ENCODE measurements around the gene COBL. TPM values are rescaled to one million over a fixed set of nuclear protein-coding genes. Genes with fewer than 3 reads are reported as not detected.

COBL gene
- total and polyA plus RNA-seq, 2 experiments from 2014 or later: not detected

DNA sequence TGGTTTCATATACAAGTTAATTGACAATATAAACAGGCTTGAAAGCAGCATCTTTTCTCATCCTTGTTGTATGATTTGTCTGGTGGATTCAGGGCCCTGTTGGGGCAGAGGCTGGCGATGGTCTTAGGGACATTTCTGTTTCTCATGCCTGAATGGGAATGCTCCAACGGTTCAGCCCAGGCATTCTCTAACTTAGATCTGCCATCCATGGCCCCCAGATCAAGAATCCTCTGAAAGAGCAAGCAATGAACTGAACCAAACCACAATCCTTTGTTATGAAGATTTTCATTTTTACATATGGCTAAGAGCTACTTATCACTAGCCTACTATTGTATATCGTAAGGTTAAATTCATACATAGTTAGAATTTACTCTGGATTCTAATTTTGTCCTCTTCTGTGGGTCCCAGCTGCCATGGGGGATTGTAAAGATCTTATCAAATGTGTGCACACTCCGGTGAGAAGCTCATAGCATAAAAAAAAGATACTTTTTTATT, 163.9 kb downstream of the COBL start:
- in situ Hi-C loops (cut with MboI): loop anchor here (25.0 kb wide), 1 partner anchor 1015 kb away; no protein-coding TSS in a partner anchor
- DNase-seq: no peak
- Histone ChIP-seq H3F3A (ENCODE audit: insufficient read depth) (no peaks in the 10 kb centered on the region), H3K9me2 (ENCODE audit: insufficient read depth) (no peaks in the 10 kb centered on the region), H4K20me1 (ENCODE audit: insufficient read depth) (no peaks in the 10 kb centered on the region), H3K4me1 (ENCODE audit: insufficient read depth) (no peaks in the 10 kb centered on the region), H3K4me3 (no peak overlapping the region), H3K9me3 (ENCODE audit: low read depth) (no peaks in the 10 kb centered on the region), H3K4me2 (ENCODE audit: unreplicated experiment) (no peak overlapping the region), H3K27ac (no peak overlapping the region), H3K36me3 (ENCODE audit: low read depth) (no peaks in the 10 kb centered on the region), H3K9ac (no peak overlapping the region), H3K79me2 (ENCODE audit: insufficient read depth) (no peaks in the 10 kb centered on the region), H2AFZ (no peak overlapping the region), H3K27me3 (replicated peaks; ENCODE audit: insufficient read depth) (peaks cover 27% of the 10 kb centered on the region)
- WGBS, 2 experiments (ENCODE audit: low coverage in 1 of 2, low lambda C conversion rate in 2 of 2, missing lambda C conversion rate in 2 of 2): 37 to 39% methylated on average over 4 of the region's 4 CpGs
- TF ChIP-seq EZH2 (IDR thresholded peaks at IDR 0.05; ENCODE audit: insufficient read depth, poor library complexity, severe bottlenecking) (no peak), EZH2phosphoT487 (IDR thresholded peaks at IDR 0.05; ENCODE audit: insufficient read depth, low read depth) (no peak)

DNA sequence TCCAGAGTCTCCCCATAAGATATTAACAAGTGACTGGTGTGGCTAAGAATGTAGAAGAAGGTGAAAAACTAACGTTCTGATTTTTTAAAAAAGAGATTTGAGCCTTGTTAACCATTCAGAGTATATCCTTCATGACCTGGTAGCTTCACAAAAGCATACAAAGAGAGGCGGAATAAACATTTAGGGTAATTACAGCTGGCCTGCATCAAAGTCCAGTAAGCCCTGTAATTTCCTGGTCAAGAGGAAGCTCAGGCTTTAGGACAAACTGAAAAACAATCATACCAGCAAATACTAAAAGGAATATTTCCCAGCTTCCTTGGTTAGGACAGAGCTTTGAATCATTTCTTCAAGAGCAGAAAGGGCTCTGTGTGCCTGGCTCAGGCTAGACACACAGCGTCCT, 165.2 kb downstream of the COBL start:
- H3K4me1 ChIP-seq (ENCODE audit: insufficient read depth): no peaks in the 10 kb centered on the region
- H3K9me3 ChIP-seq (ENCODE audit: low read depth): no peaks in the 10 kb centered on the region
- no peaks in the 10 kb centered on the region for H3K36me3 ChIP-seq (ENCODE audit: low read depth)
- TF ChIP-seq EZH2phosphoT487 (IDR thresholded peaks at IDR 0.05; ENCODE audit: insufficient read depth, low read depth) (no peak), EZH2 (IDR thresholded peaks at IDR 0.05; ENCODE audit: insufficient read depth, poor library complexity, severe bottlenecking) (no peak)
- H4K20me1 ChIP-seq (ENCODE audit: insufficient read depth): no peaks in the 10 kb centered on the region
- WGBS, 2 experiments (ENCODE audit: low coverage in 1 of 2, low lambda C conversion rate in 2 of 2, missing lambda C conversion rate in 2 of 2): 35 to 39% methylated on average over 3 of the region's 3 CpGs
- no peaks in the 10 kb centered on the region for H3F3A ChIP-seq (ENCODE audit: insufficient read depth)
- in situ Hi-C loops (cut with MboI): loop anchor here (25.0 kb wide), 1 partner anchor 1014 kb away; no protein-coding TSS in a partner anchor
- no peaks in the 10 kb centered on the region for H3K79me2 ChIP-seq (ENCODE audit: insufficient read depth)
- no peak overlapping the region for H3K4me2 ChIP-seq (ENCODE audit: unreplicated experiment)
- H3K27me3 ChIP-seq (replicated peaks; ENCODE audit: insufficient read depth): peaks cover 23% of the 10 kb centered on the region
- H3K4me3 ChIP-seq: no peak overlapping the region
- no peak overlapping the region for H2AFZ ChIP-seq
- H3K9me2 ChIP-seq (ENCODE audit: insufficient read depth): no peaks in the 10 kb centered on the region
- no peak overlapping the region for H3K27ac ChIP-seq
- DNase-seq: no peak
- no peak overlapping the region for H3K9ac ChIP-seq

DNA sequence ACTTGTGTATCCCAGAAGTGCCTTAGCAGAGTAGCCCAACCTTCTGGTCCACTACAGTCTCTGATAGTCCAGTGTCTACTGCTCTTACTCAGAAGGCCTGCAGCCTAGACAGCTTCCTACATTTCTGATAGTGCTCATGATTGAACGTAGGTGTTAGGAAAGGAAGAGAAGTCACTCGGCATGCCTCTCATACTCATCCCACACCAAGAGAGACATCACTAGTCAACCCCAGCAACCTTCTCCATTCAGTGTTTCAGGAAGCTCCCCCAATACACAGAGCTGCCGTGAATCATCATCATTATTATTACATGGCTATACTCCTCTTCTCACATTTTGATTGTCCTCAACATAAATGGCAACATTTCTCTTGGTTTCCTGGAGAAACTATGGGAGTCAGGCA, 166.4 kb downstream of the COBL start:
- Histone ChIP-seq H3K9me2 (ENCODE audit: insufficient read depth) (no peaks in the 10 kb centered on the region), H3K9ac (no peak overlapping the region), H3K4me2 (ENCODE audit: unreplicated experiment) (no peak overlapping the region), H3K4me1 (ENCODE audit: insufficient read depth) (no peaks in the 10 kb centered on the region), H3K9me3 (ENCODE audit: low read depth) (no peaks in the 10 kb centered on the region), H4K20me1 (ENCODE audit: insufficient read depth) (no peaks in the 10 kb centered on the region), H2AFZ (no peak overlapping the region), H3K27me3 (replicated peaks; ENCODE audit: insufficient read depth) (peaks cover 13% of the 10 kb centered on the region), H3F3A (ENCODE audit: insufficient read depth) (no peaks in the 10 kb centered on the region), H3K27ac (no peak overlapping the region), H3K36me3 (ENCODE audit: low read depth) (no peaks in the 10 kb centered on the region), H3K4me3 (no peak overlapping the region), H3K79me2 (ENCODE audit: insufficient read depth) (no peaks in the 10 kb centered on the region)
- TF ChIP-seq EZH2 (IDR thresholded peaks at IDR 0.05; ENCODE audit: insufficient read depth, poor library complexity, severe bottlenecking): no peak
- no peak for TF ChIP-seq EZH2phosphoT487 (IDR thresholded peaks at IDR 0.05; ENCODE audit: insufficient read depth, low read depth)
- DNase-seq: no peak
- in situ Hi-C loops (cut with MboI): loop anchor here (25.0 kb wide), 1 partner anchor 1013 kb away; no protein-coding TSS in a partner anchor
- 62 to 67% methylated on average over 3 of the region's 3 CpGs for WGBS, 2 experiments (ENCODE audit: low coverage in 1 of 2, low lambda C conversion rate in 2 of 2, missing lambda C conversion rate in 2 of 2)

GRCh38 chr7:51148216-51148615, 168.4 kb downstream of the COBL start:
- WGBS, 2 experiments (ENCODE audit: low coverage in 1 of 2, low lambda C conversion rate in 2 of 2, missing lambda C conversion rate in 2 of 2): 51 to 55% methylated on average over 6 of the region's 6 CpGs
- Histone ChIP-seq H3K9ac (no peak overlapping the region), H3K4me3 (no peak overlapping the region), H3F3A (ENCODE audit: insufficient read depth) (no peaks in the 10 kb centered on the region), H3K9me3 (ENCODE audit: low read depth) (no peaks in the 10 kb centered on the region), H3K4me1 (ENCODE audit: insufficient read depth) (no peaks in the 10 kb centered on the region), H3K4me2 (ENCODE audit: unreplicated experiment) (no peak overlapping the region), H3K36me3 (ENCODE audit: low read depth) (no peaks in the 10 kb centered on the region), H3K9me2 (ENCODE audit: insufficient read depth) (no peaks in the 10 kb centered on the region), H3K27ac (no peak overlapping the region), H3K27me3 (replicated peaks; ENCODE audit: insufficient read depth) (peaks cover 15% of the 10 kb centered on the region), H4K20me1 (ENCODE audit: insufficient read depth) (no peaks in the 10 kb centered on the region), H2AFZ (no peak overlapping the region), H3K79me2 (ENCODE audit: insufficient read depth) (no peaks in the 10 kb centered on the region)
- in situ Hi-C loops (cut with MboI): loop anchor here (10.0 kb wide), 2 partner anchors 453 to 683 kb away; no protein-coding TSS in a partner anchor
- no peak for DNase-seq
- TF ChIP-seq EZH2 (IDR thresholded peaks at IDR 0.05; ENCODE audit: insufficient read depth, poor library complexity, severe bottlenecking) (no peak), EZH2phosphoT487 (IDR thresholded peaks at IDR 0.05; ENCODE audit: insufficient read depth, low read depth) (no peak)

Measured in GM23248 (cell line).